ENCODE data around the gene PEDS1.

GRCh38 chr20:50191544-50192363 is 38.2 kb upstream of the PEDS1 start:
- TF ChIP-seq POLR2A (IDR thresholded peaks at IDR 0.05) (no peak), POLR2AphosphoS5 (IDR thresholded peaks at IDR 0.05) (no peak)
